Liver (tissue), 9 donors: ENCODE measurements around the gene ARHGEF40. TPM values are rescaled to one million over a fixed set of nuclear protein-coding genes. Genes with fewer than 3 reads are reported as not detected.

ENCODE experiments used
- DNase-seq: peaks from one replicate; pipeline ENCODE4 v3.0.0-alpha.2; 2017; ENCODE audit warnings: low spot score
- H3K27ac ChIP-seq, 2 donors: one replicate each; pipeline ENCODE4 v1.7.0; 2013; ENCODE audit warnings: inconsistent platforms in 2 of 2, low read length in 2 of 2, control low read depth in 1 of 2, low read depth in 1 of 2, mild to moderate bottlenecking in 1 of 2
- H3K27me3 ChIP-seq, 4 donors: one replicate each; pipeline versions ENCODE4 v1.6.1 to v1.7.0; 2013; ENCODE audit warnings: low read length in 3 of 4, inconsistent platforms in 1 of 4, mild to moderate bottlenecking in 1 of 4, moderate library complexity in 1 of 4; ENCODE audit not compliant: control insufficient read depth in 4 of 4, insufficient read depth in 4 of 4
- H3K36me3 ChIP-seq, 4 donors: one replicate each; pipeline versions ENCODE4 v1.6.1 to v1.7.0; 2013; ENCODE audit warnings: low read length in 3 of 4, mild to moderate bottlenecking in 3 of 4, low read depth in 1 of 4, moderate library complexity in 1 of 4; ENCODE audit not compliant: control insufficient read depth in 4 of 4, insufficient read depth in 3 of 4
- H3K4me1 ChIP-seq, 4 donors: one replicate each; pipeline versions ENCODE4 v1.6.1 to v1.7.0; 2013; ENCODE audit warnings: low read length in 3 of 4, mild to moderate bottlenecking in 3 of 4, moderate library complexity in 1 of 4; ENCODE audit not compliant: control insufficient read depth in 4 of 4, insufficient read depth in 4 of 4
- H3K4me3 ChIP-seq, 3 donors: one replicate each; pipeline versions ENCODE4 v1.6.1 to v1.7.0; 2013; ENCODE audit warnings: low read length in 3 of 3, control low read depth in 1 of 3, low read depth in 1 of 3, mild to moderate bottlenecking in 1 of 3
- H3K9ac ChIP-seq, 2 donors: one replicate each; pipeline ENCODE4 v1.7.0; 2013; ENCODE audit warnings: low read length in 2 of 2, mild to moderate bottlenecking in 2 of 2, moderate library complexity in 2 of 2, control low read depth in 1 of 2, low read depth in 1 of 2
- H3K9me3 ChIP-seq, 4 donors: one replicate each; pipeline versions ENCODE4 v1.6.1 to v1.7.0; 2013; ENCODE audit warnings: low read length in 3 of 4; ENCODE audit not compliant: control insufficient read depth in 4 of 4
- EGR1 ChIP-seq, 2 donors: IDR thresholded peaks; 2 replicates each; pipeline ENCODE4 v1.6.1; 2016 to 2018; ENCODE audit warnings: antibody characterized with exemption in 2 of 2, low read depth in 2 of 2
- FOXA2 ChIP-seq: IDR thresholded peaks from 2 replicates; pipeline ENCODE4 v1.6.1; 2016; ENCODE audit warnings: antibody characterized with exemption
- HNF4G ChIP-seq: IDR thresholded peaks from 2 replicates; pipeline ENCODE4 v1.6.1; 2016; ENCODE audit warnings: antibody characterized with exemption
- JUND ChIP-seq, 2 donors: IDR thresholded peaks; 2 replicates each; pipeline ENCODE4 v1.6.1; 2016; ENCODE audit warnings: antibody characterized with exemption in 2 of 2
- NR2F2 ChIP-seq: IDR thresholded peaks from 2 replicates; pipeline ENCODE4 v1.6.1; 2016; ENCODE audit warnings: antibody characterized with exemption
- RAD21 ChIP-seq, 2 donors: IDR thresholded peaks; 2 replicates each; pipeline ENCODE4 v1.6.1; 2016; ENCODE audit warnings: antibody characterized with exemption in 2 of 2, mild to moderate bottlenecking in 2 of 2
- RXRA ChIP-seq, 2 donors: IDR thresholded peaks; 2 replicates each; pipeline ENCODE4 v1.6.1; 2017 to 2018; ENCODE audit warnings: antibody characterized with exemption in 2 of 2, mild to moderate bottlenecking in 1 of 2
- SP1 ChIP-seq: IDR thresholded peaks from 2 replicates; pipeline ENCODE4 v1.6.1; 2018; ENCODE audit warnings: antibody characterized with exemption, mild to moderate bottlenecking
- TAF1 ChIP-seq: conservative IDR thresholded peaks from 2 replicates; pipeline ENCODE4 v1.6.1; 2016; ENCODE audit warnings: antibody characterized with exemption, mild to moderate bottlenecking
- YY1 ChIP-seq: IDR thresholded peaks from 2 replicates; pipeline ENCODE4 v1.6.1; 2016; ENCODE audit warnings: antibody characterized with exemption, mild to moderate bottlenecking
- WGBS: extraction: QIAGEN DNeasy Blood & Tissue Kit; methylation state at CpG from one replicate; pipeline ENCODE4 v1.1.7; 2013; 5-methylcytosine and 5-hydroxymethylcytosine counted together
- polyA plus RNA-seq, 2 donors: library from polyadenylated mRNA; stranded (reverse) in 1 of 2; unstranded in 1 of 2; fragments of 200-250 nt in 1 of 2; fragments of >200 nt in 1 of 2; fragmentation: Nextera tagmentation in 1 of 2; extraction: Ambion mirVana in 1 of 2; gene quantifications; one replicate each; pipeline versions ENCODE4 v1.2.1 to v1.2.3, GENCODE V29; 2013 to 2015
- total RNA-seq, 2 donors: library from RNA; depleted of rRNA; stranded (reverse); fragments of >200 nt; gene quantifications; one replicate each; pipeline ENCODE4 v1.2.3, GENCODE V29; 2014
- TF ChIP-seq, protein P1 (sequence below): IDR thresholded peaks from 2 replicates; pipeline ENCODE4 v1.6.1; 2016; ENCODE audit warnings: antibody characterized with exemption
- TF ChIP-seq, protein P2 (sequence below): IDR thresholded peaks from 2 replicates; pipeline ENCODE4 v1.6.1; 2016; ENCODE audit warnings: antibody characterized with exemption
- TF ChIP-seq, protein P3 (sequence below): IDR thresholded peaks from 2 replicates; pipeline ENCODE4 v1.6.1; 2016; ENCODE audit warnings: antibody characterized with exemption
- TF ChIP-seq, protein P4 (sequence below): fragments of 150-350 bp; IDR thresholded peaks from 2 replicates; pipeline ENCODE4 v1.5.1; 2017; ENCODE audit warnings: improper control_type of control experiment, low read depth, low read length; ENCODE audit not compliant: missing input control
- TF ChIP-seq, protein P5 (sequence below): IDR thresholded peaks from 2 replicates; pipeline ENCODE4 v1.6.1; 2016; ENCODE audit warnings: antibody characterized with exemption, mild to moderate bottlenecking
- donor health status: healthy.
- donor health status: healthy.
- donor health status: healthy.
- donor health status: healthy.
- donor health status: healthy.

ARHGEF40 gene
- total and polyA plus RNA-seq, 4 donors, result 9.3 to 42.5 (median 16.9) TPM

DNA sequence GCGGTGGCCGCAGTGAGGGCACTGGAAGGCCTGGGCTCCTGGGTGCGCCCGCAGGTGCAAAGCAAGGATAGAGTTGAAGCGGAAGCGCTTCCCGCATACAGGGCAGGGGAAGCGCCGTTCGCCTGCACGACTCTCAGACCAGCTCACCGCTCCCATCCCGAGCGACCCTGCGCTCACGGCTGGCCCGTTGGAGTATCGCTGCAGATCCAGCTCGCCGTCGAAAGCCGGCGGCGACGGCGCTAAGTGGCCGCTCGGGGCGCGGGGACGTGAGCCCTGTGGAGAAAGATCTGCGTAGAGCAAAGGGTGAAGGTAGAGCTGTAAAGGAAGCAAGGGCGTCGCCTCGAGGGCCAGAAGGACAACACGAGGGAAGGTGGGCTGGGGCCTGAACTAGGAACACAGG, 22.9 kb downstream of the ARHGEF40 start:
- DNase-seq, result no peak
- Histone ChIP-seq H3K4me3 (no peak overlapping the region), H3K4me1 (peaks cover 0 to 7% (median 3%) of the 10 kb centered on the region in 4 donors), H3K27me3 (no peaks in the 10 kb centered on the region), H3K9ac (no peak overlapping the region), H3K9me3 (no peaks in the 10 kb centered on the region), H3K27ac (no peak overlapping the region), H3K36me3 (peaks cover 8 to 16% (median 11%) of the 10 kb centered on the region in 4 donors)
- no peak for TF ChIP-seq EGR1 (IDR thresholded peaks at IDR 0.05; ENCODE audit: low read depth in 2 of 2)
- no peak for TF ChIP-seq SP1
- TF ChIP-seq, protein P1, sequence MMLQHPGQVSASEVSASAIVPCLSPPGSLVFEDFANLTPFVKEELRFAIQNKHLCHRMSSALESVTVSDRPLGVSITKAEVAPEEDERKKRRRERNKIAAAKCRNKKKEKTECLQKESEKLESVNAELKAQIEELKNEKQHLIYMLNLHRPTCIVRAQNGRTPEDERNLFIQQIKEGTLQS, result no peak
- TF ChIP-seq, protein P2, sequence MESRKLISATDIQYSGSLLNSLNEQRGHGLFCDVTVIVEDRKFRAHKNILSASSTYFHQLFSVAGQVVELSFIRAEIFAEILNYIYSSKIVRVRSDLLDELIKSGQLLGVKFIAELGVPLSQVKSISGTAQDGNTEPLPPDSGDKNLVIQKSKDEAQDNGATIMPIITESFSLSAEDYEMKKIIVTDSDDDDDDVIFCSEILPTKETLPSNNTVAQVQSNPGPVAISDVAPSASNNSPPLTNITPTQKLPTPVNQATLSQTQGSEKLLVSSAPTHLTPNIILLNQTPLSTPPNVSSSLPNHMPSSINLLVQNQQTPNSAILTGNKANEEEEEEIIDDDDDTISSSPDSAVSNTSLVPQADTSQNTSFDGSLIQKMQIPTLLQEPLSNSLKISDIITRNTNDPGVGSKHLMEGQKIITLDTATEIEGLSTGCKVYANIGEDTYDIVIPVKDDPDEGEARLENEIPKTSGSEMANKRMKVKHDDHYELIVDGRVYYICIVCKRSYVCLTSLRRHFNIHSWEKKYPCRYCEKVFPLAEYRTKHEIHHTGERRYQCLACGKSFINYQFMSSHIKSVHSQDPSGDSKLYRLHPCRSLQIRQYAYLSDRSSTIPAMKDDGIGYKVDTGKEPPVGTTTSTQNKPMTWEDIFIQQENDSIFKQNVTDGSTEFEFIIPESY, result no peak
- TF ChIP-seq, protein P3, sequence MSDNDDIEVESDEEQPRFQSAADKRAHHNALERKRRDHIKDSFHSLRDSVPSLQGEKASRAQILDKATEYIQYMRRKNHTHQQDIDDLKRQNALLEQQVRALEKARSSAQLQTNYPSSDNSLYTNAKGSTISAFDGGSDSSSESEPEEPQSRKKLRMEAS, result no peak
- TF ChIP-seq NR2F2, result no peak
- TF ChIP-seq, protein P4, sequence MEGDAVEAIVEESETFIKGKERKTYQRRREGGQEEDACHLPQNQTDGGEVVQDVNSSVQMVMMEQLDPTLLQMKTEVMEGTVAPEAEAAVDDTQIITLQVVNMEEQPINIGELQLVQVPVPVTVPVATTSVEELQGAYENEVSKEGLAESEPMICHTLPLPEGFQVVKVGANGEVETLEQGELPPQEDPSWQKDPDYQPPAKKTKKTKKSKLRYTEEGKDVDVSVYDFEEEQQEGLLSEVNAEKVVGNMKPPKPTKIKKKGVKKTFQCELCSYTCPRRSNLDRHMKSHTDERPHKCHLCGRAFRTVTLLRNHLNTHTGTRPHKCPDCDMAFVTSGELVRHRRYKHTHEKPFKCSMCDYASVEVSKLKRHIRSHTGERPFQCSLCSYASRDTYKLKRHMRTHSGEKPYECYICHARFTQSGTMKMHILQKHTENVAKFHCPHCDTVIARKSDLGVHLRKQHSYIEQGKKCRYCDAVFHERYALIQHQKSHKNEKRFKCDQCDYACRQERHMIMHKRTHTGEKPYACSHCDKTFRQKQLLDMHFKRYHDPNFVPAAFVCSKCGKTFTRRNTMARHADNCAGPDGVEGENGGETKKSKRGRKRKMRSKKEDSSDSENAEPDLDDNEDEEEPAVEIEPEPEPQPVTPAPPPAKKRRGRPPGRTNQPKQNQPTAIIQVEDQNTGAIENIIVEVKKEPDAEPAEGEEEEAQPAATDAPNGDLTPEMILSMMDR, result no peak
- no peak for TF ChIP-seq FOXA2
- no peak for TF ChIP-seq YY1
- TF ChIP-seq RAD21 (IDR thresholded peaks at IDR 0.05), result no peak
- WGBS, result 86% methylated on average over 36 of the region's 36 CpGs

DNA sequence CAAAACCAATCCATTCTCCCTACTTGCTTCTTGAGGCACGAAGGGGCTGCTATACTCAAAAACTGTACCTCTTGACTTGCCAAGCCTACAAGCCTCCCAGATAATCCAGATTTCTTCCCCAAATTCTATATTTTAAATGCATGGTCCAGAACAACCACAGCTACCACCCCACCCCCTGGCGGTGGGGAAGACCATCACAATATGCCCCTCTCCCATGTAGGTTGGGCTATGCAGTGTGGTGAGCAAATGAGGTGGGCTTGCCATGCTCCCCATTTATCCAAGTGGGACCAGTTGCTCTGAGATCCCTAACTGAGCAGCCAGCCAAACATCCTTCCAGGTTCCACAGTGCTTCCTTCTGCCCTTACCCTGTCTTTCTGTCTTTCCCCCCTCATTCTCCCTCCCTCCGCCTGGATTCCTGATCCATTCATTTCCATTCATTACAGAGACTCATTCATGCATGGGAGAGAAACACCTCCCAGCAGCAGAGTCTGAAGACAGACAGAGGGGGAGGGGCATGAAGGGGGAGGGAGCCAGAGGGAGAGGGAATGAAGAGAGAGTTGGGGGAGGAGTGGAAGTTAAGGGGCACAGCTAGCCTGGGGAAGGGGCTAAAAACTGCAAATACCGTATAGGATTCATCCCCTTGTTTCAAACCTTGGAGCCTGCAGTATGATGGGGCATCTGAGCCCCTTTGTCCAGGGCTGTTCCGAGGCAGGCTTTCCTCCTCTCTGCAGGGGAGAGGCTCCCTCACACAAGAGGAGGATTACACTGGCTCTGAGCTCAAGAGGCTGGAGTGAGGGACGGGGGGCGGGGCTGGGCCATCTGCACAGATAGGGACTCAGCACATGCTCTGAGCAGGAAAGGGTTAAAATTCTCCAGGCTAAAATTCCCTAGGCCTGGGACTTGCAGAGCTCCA, 23.9 kb downstream of the ARHGEF40 start:
- Histone ChIP-seq H3K27ac (no peak overlapping the region), H3K27me3 (no peaks in the 10 kb centered on the region), H3K4me1 (peaks cover 0 to 12% (median 4%) of the 10 kb centered on the region in 4 donors), H3K36me3 (peaks cover 5 to 12% (median 9%) of the 10 kb centered on the region in 4 donors), H3K9me3 (no peaks in the 10 kb centered on the region), H3K4me3 (no peak overlapping the region), H3K9ac (no peak overlapping the region)
- no peak for DNase-seq
- TF ChIP-seq RXRA (IDR thresholded peaks at IDR 0.05) (no peak), HNF4G (no peak), TAF1 (no peak), YY1 (no peak), EGR1 (IDR thresholded peaks at IDR 0.05; ENCODE audit: low read depth in 2 of 2) (no peak), JUND (IDR thresholded peaks at IDR 0.05) (no peak), RAD21 (IDR thresholded peaks at IDR 0.05) (no peak)
- TF ChIP-seq, protein P5, sequence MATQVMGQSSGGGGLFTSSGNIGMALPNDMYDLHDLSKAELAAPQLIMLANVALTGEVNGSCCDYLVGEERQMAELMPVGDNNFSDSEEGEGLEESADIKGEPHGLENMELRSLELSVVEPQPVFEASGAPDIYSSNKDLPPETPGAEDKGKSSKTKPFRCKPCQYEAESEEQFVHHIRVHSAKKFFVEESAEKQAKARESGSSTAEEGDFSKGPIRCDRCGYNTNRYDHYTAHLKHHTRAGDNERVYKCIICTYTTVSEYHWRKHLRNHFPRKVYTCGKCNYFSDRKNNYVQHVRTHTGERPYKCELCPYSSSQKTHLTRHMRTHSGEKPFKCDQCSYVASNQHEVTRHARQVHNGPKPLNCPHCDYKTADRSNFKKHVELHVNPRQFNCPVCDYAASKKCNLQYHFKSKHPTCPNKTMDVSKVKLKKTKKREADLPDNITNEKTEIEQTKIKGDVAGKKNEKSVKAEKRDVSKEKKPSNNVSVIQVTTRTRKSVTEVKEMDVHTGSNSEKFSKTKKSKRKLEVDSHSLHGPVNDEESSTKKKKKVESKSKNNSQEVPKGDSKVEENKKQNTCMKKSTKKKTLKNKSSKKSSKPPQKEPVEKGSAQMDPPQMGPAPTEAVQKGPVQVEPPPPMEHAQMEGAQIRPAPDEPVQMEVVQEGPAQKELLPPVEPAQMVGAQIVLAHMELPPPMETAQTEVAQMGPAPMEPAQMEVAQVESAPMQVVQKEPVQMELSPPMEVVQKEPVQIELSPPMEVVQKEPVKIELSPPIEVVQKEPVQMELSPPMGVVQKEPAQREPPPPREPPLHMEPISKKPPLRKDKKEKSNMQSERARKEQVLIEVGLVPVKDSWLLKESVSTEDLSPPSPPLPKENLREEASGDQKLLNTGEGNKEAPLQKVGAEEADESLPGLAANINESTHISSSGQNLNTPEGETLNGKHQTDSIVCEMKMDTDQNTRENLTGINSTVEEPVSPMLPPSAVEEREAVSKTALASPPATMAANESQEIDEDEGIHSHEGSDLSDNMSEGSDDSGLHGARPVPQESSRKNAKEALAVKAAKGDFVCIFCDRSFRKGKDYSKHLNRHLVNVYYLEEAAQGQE, result no peak
- TF ChIP-seq, protein P3, result no peak
- TF ChIP-seq, protein P2, result no peak
- TF ChIP-seq, protein P4, result no peak
- WGBS, result 79% methylated on average over 7 of the region's 7 CpGs
